ENCODE data around the gene AMY1A. TPM values are rescaled to one million over a fixed set of nuclear protein-coding genes. Genes with fewer than 3 reads are reported as not detected.
"Not testable (repeated sequence)": the region's sequence is repeated elsewhere in the genome, so short reads cannot be mapped to it uniquely, and the experiment has no call there.

The AMY1A gene
- total RNA-seq, result not detected
- not detected for polyA plus RNA-seq (ENCODE audit: insufficient read depth, low read depth, low replicate concordance)
- long read RNA-seq, donor 1, result 0 reads
- long read RNA-seq, donor 2, result 0 reads
- long read RNA-seq, donor 3, result 0 reads
- long read RNA-seq, donor 4, result 0 reads
- long read RNA-seq, donor 5, result 0 reads
- long read RNA-seq, donor 6, result 0 reads
- long read RNA-seq, donor 7, result 0 reads
- long read RNA-seq, donor 8, result 0 reads
- long read RNA-seq, donor 9, result 0 reads
- long read RNA-seq, donor 10, result 0 reads

GRCh38 chr1:103655460-103655859, at the start of gene AMY1A:
Gene AMY1A (plus strand): TSS chr1:103655760. CDS start chr1:103656331, 571 bp downstream.
- H3K9me3 ChIP-seq (ENCODE audit: control insufficient read depth in 2 of 3, insufficient read depth in 1 of 3, low read length in 3 of 3); H3K27ac ChIP-seq (ENCODE audit: low read depth in 2 of 2, low read length in 2 of 2); H3K36me3 ChIP-seq (ENCODE audit: control insufficient read depth in 2 of 3, insufficient read depth in 3 of 3, low read length in 3 of 3); H3K27me3 ChIP-seq (ENCODE audit: control insufficient read depth, insufficient read depth, low read length); FAIRE-seq; H3K9ac ChIP-seq (ENCODE audit: low read length in 3 of 3); H3K4me1 ChIP-seq (ENCODE audit: control insufficient read depth in 2 of 3, insufficient read depth in 2 of 3, low read depth in 1 of 3, low read length in 3 of 3); H3K4me3 ChIP-seq (ENCODE audit: low read length in 3 of 3); DNase-seq; intact Hi-C loops (cut with DNase I): not testable (repeated sequence)

- TF ChIP-seq CTCF (IDR thresholded peaks at IDR 0.05; ENCODE audit: borderline replicate concordance, extremely low read depth, insufficient read depth), result no peak
- no peak for DNase-seq
- no peak overlapping the region for H3K4me3 ChIP-seq (ENCODE audit: low read length in 3 of 3)
- no peak for FAIRE-seq
- intact Hi-C loops (cut with DNase I), result no loop called here
- no peak overlapping the region for H3K9ac ChIP-seq (ENCODE audit: low read length in 3 of 3)
- H3K9me3 ChIP-seq (ENCODE audit: control insufficient read depth in 2 of 3, insufficient read depth in 1 of 3, low read length in 3 of 3), result no peaks in the 10 kb centered on the region
- no peaks in the 10 kb centered on the region for H3K36me3 ChIP-seq (ENCODE audit: control insufficient read depth in 2 of 3, insufficient read depth in 3 of 3, low read length in 3 of 3)
- no peaks in the 10 kb centered on the region for H3K27me3 ChIP-seq (ENCODE audit: control insufficient read depth, insufficient read depth, low read length)
- no peak overlapping the region for H3K27ac ChIP-seq (ENCODE audit: low read depth in 2 of 2, low read length in 2 of 2)
- no peaks in the 10 kb centered on the region for H3K4me1 ChIP-seq (ENCODE audit: control insufficient read depth in 2 of 3, insufficient read depth in 2 of 3, low read depth in 1 of 3, low read length in 3 of 3)
These were observed 39.2 kb upstream of the AMY1A start for GRCh38 chr1:103616362-103616761.

- H3K9ac ChIP-seq (ENCODE audit: low read length in 3 of 3); FAIRE-seq; H3K4me1 ChIP-seq (ENCODE audit: control insufficient read depth in 2 of 3, insufficient read depth in 2 of 3, low read depth in 1 of 3, low read length in 3 of 3); DNase-seq; H3K4me3 ChIP-seq (ENCODE audit: low read length in 3 of 3); intact Hi-C loops (cut with DNase I); H3K27me3 ChIP-seq (ENCODE audit: control insufficient read depth, insufficient read depth, low read length); H3K9me3 ChIP-seq (ENCODE audit: control insufficient read depth in 2 of 3, insufficient read depth in 1 of 3, low read length in 3 of 3); H3K36me3 ChIP-seq (ENCODE audit: control insufficient read depth in 2 of 3, insufficient read depth in 3 of 3, low read length in 3 of 3); H3K27ac ChIP-seq (ENCODE audit: low read depth in 2 of 2, low read length in 2 of 2): not testable (repeated sequence)
These were observed 38.5 kb upstream of the AMY1A start, which contains the start of gene AMY2A for GRCh38 chr1:103616994-103617477. Gene AMY2A (plus strand): TSS chr1:103617427. CDS start chr1:103617441, 14 bp downstream.

GRCh38 chr1:103627436-103627835, 28.1 kb upstream of the AMY1A start:
- DNase-seq; H3K4me3 ChIP-seq (ENCODE audit: low read length in 3 of 3); H3K9ac ChIP-seq (ENCODE audit: low read length in 3 of 3); H3K27ac ChIP-seq (ENCODE audit: low read depth in 2 of 2, low read length in 2 of 2); H3K27me3 ChIP-seq (ENCODE audit: control insufficient read depth, insufficient read depth, low read length); intact Hi-C loops (cut with DNase I); FAIRE-seq; H3K9me3 ChIP-seq (ENCODE audit: control insufficient read depth in 2 of 3, insufficient read depth in 1 of 3, low read length in 3 of 3); H3K36me3 ChIP-seq (ENCODE audit: control insufficient read depth in 2 of 3, insufficient read depth in 3 of 3, low read length in 3 of 3); H3K4me1 ChIP-seq (ENCODE audit: control insufficient read depth in 2 of 3, insufficient read depth in 2 of 3, low read depth in 1 of 3, low read length in 3 of 3): not testable (repeated sequence)

- H3K9ac ChIP-seq (ENCODE audit: low read length in 3 of 3); H3K9me3 ChIP-seq (ENCODE audit: control insufficient read depth in 2 of 3, insufficient read depth in 1 of 3, low read length in 3 of 3); H3K36me3 ChIP-seq (ENCODE audit: control insufficient read depth in 2 of 3, insufficient read depth in 3 of 3, low read length in 3 of 3); intact Hi-C loops (cut with DNase I); DNase-seq; H3K27ac ChIP-seq (ENCODE audit: low read depth in 2 of 2, low read length in 2 of 2); H3K27me3 ChIP-seq (ENCODE audit: control insufficient read depth, insufficient read depth, low read length); H3K4me1 ChIP-seq (ENCODE audit: control insufficient read depth in 2 of 3, insufficient read depth in 2 of 3, low read depth in 1 of 3, low read length in 3 of 3); H3K4me3 ChIP-seq (ENCODE audit: low read length in 3 of 3); FAIRE-seq: not testable (repeated sequence)
These were observed 14.4 kb upstream of the AMY1A start for GRCh38 chr1:103641194-103641593.

GRCh38 chr1:103643908-103644307, 11.7 kb upstream of the AMY1A start:
- H3K4me1 ChIP-seq (ENCODE audit: control insufficient read depth in 2 of 3, insufficient read depth in 2 of 3, low read depth in 1 of 3, low read length in 3 of 3); H3K4me3 ChIP-seq (ENCODE audit: low read length in 3 of 3); H3K9me3 ChIP-seq (ENCODE audit: control insufficient read depth in 2 of 3, insufficient read depth in 1 of 3, low read length in 3 of 3); H3K27ac ChIP-seq (ENCODE audit: low read depth in 2 of 2, low read length in 2 of 2); FAIRE-seq; H3K27me3 ChIP-seq (ENCODE audit: control insufficient read depth, insufficient read depth, low read length); intact Hi-C loops (cut with DNase I); DNase-seq; H3K36me3 ChIP-seq (ENCODE audit: control insufficient read depth in 2 of 3, insufficient read depth in 3 of 3, low read length in 3 of 3); H3K9ac ChIP-seq (ENCODE audit: low read length in 3 of 3): not testable (repeated sequence)

GRCh38 chr1:103650305-103650704, 5.3 kb upstream of the AMY1A start:
- DNase-seq; H3K36me3 ChIP-seq (ENCODE audit: control insufficient read depth in 2 of 3, insufficient read depth in 3 of 3, low read length in 3 of 3); H3K27me3 ChIP-seq (ENCODE audit: control insufficient read depth, insufficient read depth, low read length); H3K4me1 ChIP-seq (ENCODE audit: control insufficient read depth in 2 of 3, insufficient read depth in 2 of 3, low read depth in 1 of 3, low read length in 3 of 3); H3K9ac ChIP-seq (ENCODE audit: low read length in 3 of 3); H3K4me3 ChIP-seq (ENCODE audit: low read length in 3 of 3); H3K9me3 ChIP-seq (ENCODE audit: control insufficient read depth in 2 of 3, insufficient read depth in 1 of 3, low read length in 3 of 3); intact Hi-C loops (cut with DNase I); FAIRE-seq; H3K27ac ChIP-seq (ENCODE audit: low read depth in 2 of 2, low read length in 2 of 2): not testable (repeated sequence)

Measured in kidney (tissue), 22 donors.